ENCODE results near the gene CRAMP1.
A peak's percentile ranks its signal among the peaks of the same experiment; 100 is the strongest.

Gene CRAMP1

DNA sequence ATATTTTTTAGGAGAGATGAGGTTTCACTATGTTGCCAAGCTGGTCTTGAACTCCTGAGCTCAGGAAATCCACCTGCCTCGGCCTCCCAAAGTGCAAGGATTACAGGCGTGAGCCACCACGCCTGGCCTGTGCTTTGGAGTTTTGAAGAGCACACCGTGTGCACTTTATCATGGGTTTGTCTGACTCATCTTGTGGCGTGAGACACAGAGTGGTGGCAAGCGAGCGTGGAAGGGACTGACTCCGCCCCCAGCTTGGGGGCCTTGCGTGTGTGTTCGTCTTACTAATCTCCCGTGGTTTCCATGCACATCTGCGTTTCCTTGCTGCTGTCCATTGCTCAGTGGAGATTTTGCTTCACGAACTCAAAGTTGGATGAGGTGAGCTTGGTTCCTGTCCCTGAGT, 22.9 kb downstream of the CRAMP1 start:
- DNase-seq (ENCODE audit: low read depth): no peak

- no peak for DNase-seq (ENCODE audit: low read depth)
Measured at GRCh38 chr16:1637526-1637925, 25.4 kb downstream of the CRAMP1 start.

DNA sequence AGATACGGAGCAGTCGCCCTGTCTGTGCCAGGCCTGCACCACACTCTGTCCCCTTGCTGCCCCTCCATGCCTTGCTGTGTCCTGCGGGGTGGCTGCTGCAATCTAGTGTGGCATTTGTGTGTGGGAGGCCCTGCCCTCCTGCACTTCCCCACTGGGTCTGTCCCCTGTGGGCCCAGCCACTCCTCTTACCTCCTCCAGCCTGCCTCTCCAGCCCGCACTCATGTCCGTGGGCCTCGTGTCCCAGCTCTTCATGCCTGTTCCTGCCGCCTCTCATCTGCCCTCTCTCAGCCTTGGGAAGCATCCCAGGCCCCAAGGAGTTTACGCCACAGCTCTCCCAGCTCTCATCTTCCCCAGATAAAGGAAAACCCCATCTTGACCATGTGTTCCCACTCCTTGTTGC, 26.6 kb downstream of the CRAMP1 start:
- DNase-seq (ENCODE audit: low read depth): no peak

GRCh38 chr16:1639282-1639681, 27.1 kb downstream of the CRAMP1 start:
- DNase-seq (ENCODE audit: low read depth): no peak

DNA sequence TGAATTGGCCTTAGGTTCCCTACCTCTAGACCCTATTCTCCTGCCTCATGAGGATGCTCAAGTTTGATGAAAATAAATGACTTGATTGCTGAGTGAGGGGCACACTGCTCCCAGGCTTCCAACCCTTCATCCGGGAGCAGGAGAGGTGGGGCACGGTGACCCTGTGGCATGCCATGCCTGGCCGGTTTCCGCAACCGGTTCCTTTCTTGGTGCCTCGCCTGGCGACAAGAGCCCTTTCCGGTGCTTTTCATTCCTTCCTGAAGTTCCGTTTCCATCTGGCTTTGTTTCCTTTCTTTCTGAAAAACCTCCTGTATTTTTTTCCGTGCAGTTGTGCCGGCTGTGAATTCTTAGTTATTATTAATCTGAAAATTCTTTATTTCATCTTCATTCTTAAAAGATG, 27.7 kb downstream of the CRAMP1 start:
- no peak for DNase-seq (ENCODE audit: low read depth)

GRCh38 chr16:1640261-1640941, 28.2 kb downstream of the CRAMP1 start:
- DNase-seq (ENCODE audit: low read depth): no peak

GRCh38 chr16:1641261-1641660, 29.1 kb downstream of the CRAMP1 start:
- DNase-seq (ENCODE audit: low read depth): no peak

- DNase-seq (ENCODE audit: low read depth): no peak
Measured at GRCh38 chr16:1642148-1642547, 30.0 kb downstream of the CRAMP1 start.

DNA sequence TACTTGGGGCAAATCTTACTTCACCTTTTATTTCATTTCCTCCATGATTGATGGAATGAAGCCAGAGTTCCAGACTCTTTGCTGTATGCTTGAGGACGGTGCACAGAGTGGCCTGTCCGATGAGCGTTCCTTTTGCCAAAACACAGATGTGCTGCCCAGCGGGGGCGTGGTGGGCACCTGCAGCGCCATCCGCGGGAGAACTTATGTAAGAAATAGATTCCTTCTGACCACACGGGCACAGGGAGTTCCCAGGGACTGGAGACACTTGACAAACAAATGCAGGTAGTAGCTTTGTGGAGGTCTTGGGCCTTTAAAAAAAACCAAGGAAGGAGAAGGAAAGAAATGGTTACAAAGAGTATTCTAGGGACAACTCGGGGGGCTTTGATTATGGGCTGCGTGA, 30.6 kb downstream of the CRAMP1 start:
- DNase-seq (ENCODE audit: low read depth): no peak

DNA sequence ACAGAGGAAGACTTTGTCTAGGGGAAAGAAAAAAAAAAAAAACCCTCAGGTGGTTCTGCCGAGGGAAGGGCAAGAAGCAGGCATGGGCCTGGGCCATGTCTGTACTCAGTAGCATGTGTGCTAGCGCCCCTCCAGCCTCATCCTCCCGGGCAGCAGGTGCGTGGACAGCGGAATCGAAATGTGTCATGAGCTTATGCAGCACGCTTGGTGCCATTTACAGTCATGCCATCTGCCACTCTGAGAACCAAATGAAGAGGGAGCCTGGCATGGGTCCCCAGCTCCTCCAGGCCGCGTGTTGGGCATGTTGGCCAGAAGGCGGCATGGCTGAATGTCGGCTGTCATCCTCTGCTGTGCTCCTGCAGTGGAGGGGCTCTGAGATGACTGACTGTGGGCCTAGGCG, 31.4 kb downstream of the CRAMP1 start:
- DNase-seq (ENCODE audit: low read depth): no peak

GRCh38 chr16:1645914-1646525, 33.9 kb downstream of the CRAMP1 start:
- DNase-seq (ENCODE audit: low read depth): peak; percentile 38

DNA sequence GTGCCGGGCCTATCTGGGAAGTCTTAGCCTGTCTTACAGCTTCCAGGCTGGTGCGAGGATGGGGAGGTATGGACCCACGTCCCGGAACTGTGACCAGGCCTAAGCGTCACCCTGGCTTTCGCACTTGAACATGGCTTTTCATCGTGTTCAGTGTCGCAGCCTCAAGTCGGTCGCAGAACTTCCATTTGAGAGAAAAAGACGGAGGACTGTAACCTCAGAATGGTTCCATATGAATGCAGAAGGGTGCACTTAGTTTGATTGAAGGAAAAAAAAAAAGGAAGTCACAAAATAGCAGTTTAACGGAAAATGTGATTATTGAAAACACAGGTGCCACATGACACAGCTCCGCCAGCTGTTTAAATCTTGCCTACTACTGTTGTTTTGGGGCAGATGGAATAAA, 35.7 kb downstream of the CRAMP1 start:
- DNase-seq (ENCODE audit: low read depth): no peak

GRCh38 chr16:1650131-1650530, 38.0 kb downstream of the CRAMP1 start:
- DNase-seq (ENCODE audit: low read depth): no peak

- no peak for DNase-seq (ENCODE audit: low read depth)
Measured at GRCh38 chr16:1651094-1651973, 39.2 kb downstream of the CRAMP1 start.

- DNase-seq (ENCODE audit: low read depth): no peak
Measured at GRCh38 chr16:1651974-1652312, 39.8 kb downstream of the CRAMP1 start.

GRCh38 chr16:1653023-1653422, 40.9 kb downstream of the CRAMP1 start:
- no peak for DNase-seq (ENCODE audit: low read depth)

DNA sequence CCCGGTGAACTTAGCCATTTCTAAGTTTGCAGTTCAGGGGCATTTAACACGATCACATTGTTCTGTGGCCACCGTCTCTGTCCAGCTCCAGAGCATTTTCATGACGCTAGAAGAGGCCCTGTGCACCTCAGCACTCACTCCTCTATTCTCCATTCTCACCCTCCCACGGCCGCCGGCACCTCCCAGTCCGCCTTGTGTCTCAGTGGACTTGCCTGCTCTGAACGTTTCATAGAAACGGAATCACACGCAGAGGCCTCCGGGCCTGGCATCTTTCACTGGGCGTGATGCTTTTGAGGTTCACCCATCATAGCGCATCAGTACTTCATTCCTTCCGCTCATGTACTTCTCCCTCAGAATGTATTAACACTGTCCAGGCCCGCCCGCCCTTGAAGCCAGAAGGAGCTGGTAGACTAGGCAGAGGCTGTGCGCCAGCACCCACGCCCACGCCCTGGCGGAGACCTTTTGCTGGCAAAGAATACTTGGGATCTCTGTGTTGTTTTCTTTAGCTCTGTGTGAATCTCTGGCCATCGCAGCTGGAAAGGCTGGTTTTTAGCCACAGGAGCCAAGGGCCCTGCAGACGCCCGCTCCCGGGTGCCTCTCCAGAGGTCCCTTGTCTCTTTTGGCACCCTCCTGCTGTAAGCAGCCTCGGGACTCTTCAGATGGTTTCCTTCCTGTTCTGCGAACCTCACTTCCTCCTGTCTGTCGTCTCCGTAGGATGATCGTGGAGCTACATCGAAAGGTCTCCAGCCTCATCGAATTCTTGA, 42.5 kb downstream of the CRAMP1 start:
- no peak for DNase-seq (ENCODE audit: low read depth)

DNA sequence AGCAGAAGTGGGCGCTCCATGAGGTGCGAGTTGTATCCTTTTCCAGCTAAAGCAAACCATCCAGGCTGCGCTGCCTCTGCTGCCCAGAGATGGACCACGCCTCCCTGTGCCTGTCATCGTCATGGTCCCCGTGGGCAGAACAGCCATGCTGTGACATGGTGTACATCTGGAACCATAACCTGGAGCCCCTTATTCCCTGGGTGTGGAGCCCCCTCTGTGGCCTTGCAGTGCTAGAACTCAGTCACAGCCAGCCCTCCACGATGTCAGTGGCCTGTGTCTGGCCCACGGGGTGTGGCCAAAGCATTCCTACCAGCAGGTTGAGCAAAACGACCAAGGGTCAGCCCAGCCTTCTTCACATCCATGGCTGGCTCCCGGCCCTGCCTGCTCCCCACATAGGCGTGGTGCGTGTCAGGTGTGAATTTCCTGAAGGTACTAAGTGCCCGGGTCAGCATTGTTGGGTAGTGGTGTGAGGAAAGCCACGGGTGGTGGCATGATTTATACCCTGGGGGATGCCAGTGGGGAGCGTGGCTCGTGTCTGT, 43.2 kb downstream of the CRAMP1 start:
- DNase-seq (ENCODE audit: low read depth): no peak

DNA sequence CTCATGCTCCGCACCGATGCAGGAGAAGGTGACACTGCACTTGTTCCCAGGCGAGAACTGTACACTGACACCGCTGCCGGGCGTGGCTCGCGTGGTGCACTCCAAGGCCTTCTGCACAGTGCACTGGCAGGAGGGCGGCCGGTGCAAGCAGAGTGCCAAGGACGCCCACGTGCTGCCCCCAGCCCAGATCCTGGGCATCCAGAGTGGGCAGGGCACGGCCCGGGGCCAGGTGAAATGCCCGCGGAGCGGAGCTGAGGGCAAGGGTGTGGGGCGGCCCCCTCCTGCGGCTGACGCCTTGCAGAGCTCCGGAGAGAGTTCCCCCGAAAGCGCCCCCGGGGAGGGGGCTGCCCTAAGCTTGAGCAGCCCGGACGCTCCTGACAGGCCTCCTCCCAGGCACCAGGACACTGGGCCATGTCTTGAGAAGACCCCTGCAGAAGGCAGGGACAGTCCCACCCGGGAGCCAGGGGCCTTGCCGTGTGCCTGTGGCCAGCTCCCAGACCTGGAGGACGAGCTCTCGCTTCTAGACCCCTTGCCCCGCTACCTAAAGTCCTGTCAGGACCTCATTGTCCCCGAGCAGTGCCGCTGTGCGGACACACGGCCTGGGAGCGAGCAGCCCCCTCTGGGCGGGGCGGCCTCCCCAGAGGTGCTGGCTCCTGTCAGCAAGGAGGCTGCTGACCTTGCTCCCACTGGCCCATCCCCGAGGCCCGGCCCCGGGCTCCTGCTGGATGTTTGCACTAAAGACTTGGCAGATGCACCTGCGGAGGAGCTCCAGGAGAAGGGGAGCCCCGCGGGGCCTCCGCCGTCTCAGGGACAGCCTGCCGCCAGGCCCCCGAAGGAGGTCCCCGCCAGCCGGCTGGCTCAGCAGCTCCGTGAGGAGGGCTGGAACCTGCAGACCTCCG, 44.0 kb downstream of the CRAMP1 start:
- DNase-seq (ENCODE audit: low read depth): no peak

DNA sequence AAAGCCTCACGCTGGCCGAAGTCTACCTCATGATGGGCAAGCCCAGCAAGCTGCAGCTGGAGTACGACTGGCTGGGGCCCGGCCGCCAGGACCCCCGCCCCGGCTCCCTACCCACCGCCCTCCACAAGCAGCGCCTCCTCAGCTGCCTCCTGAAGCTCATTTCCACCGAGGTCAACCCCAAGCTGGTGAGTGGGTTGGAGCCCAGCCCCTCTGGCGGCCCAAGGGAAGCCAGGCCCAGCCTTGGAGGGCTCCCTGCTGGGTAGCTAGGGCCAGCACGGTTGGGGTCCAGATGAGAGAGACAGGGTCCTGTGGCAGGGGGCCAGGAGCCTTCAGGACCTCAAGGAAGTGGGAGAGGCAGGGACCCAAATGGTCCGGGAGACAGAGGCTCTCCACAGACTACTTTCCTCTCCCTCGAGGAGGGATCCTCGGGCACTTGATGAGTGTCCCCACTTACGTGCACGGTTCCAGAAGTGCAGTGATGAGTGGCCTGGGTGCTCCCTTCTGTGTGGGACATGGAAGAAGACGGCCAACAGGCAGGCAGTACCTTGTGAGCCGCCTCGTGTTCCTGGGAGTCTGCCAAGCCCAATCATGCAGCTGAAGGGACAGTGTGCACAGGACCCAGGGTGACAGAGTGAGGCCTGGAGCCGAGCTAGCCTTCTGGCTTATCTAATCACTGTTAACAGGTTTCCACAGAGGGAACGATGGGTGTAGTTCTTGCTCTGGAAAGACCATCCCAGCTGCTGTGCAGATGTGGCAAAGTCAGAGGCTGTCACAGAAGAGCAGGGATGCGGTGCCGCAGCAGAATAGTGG, 44.9 kb downstream of the CRAMP1 start:
- DNase-seq (ENCODE audit: low read depth): no peak
